ENCODE results near the gene TBC1D3C.
"Not testable (repeated sequence)": the region's sequence is repeated elsewhere in the genome, so short reads cannot be mapped to it uniquely, and the experiment has no call there.

TBC1D3C gene

DNA sequence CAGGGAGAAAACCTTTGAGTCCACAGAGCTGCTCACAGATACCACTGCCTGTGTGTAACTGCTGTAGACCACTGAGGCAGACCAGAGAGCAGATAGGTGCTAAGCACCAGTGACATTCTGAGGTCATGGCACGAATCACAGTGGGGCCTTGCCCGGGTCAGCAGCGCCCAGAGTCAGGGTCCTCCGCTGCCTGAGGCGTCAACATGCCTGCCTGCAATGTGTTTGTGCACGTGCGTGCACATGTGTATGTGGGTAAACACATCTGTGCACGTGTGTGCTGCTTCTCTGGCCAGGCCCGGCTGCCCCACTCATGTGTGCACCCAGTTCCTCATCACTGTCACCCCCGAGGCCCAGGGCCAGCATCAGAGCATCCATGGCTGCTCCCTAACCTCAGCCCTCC is at the start of gene TBC1D3C:
TBC1D3C (minus strand) TSS at position 101 of the 400 bp plus-strand sequence. CDS start 1,568 bp downstream, outside the sequence.
- not testable (repeated sequence) for DNase-seq (ENCODE audit: low read depth in 2 of 2)

DNA sequence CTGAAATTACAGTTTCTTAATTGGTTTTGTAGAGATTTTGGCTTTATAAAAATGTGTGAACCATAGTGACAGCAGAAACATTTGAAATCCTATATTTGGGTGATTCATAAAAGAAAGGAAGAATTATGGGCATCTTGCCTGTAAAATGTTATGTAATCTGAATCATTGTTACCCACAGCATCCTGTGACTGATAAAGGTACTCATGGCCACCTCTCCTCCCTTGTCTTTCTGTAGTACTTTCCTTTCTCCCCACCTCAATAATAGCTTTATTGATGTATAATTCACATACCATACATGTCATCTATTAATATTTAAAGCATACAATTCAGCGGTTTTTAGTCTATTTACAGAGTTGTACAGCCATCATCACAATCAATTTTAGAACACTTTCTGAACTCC is 30.8 kb upstream of the TBC1D3C start:
- not testable (repeated sequence) for DNase-seq (ENCODE audit: low read depth in 2 of 2)

- DNase-seq (ENCODE audit: low read depth in 2 of 2), result not testable (repeated sequence)
These were observed 25.7 kb upstream of the TBC1D3C start for GRCh38 chr17:38094059-38094694.

DNA sequence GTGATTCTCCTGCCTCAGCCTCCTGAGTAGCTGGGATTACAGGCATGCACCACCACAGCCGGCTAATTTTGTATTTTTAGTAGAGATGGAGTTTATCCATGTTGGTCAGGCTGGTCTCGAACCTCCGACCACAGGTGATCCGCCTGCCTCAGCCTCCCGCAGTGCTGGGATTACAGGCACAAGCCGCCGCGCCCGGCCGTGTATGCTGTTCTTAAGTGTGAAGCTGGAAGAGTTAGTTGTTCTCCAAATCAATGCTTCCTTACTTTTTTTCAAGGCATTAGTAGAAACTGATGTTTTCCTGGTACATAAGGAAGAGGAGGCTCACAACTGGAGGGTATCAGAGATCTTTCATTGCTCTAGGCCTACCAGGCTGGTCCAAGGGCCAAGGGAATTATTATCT is 19.7 kb upstream of the TBC1D3C start:
- not testable (repeated sequence) for DNase-seq (ENCODE audit: low read depth in 2 of 2)

GRCh38 chr17:38087344-38087743 is 18.9 kb upstream of the TBC1D3C start:
- not testable (repeated sequence) for DNase-seq (ENCODE audit: low read depth in 2 of 2)
